ENCODE data around the gene MBOAT2.

MBOAT2 gene

DNA sequence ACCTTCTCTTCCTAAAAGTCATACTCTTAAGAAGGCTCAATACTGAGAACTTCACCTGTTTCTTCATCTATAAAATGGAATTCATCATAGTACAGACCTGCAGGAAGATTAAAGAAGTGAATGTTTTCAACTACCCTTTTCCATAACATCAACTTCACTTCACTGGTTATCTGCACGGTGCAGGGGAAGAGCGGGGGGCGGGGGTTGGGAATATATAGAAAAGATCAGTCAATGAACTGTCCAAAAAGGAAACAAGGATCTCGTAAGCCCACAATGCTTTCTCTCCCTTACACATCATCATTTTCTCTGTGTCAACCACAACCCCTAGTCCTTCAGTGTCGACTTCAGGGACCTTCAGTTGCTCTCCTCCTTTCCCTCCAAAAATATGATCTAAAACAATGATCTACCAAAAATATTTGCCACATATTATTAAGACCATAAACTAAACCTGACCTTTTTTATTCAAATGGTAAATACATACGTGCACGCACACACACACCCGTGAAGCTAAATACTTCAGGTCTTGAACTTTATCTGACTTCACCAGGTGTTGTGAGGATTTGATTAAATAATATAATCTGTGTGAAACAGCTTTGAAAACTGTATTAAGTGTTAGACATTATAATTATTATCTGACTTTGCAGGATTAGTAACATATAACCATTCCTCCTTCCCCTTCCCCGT is 4.9 kb downstream of the MBOAT2 start:
- Histone ChIP-seq H2AFZ (ENCODE audit: low read length) (no peak overlapping the region), H3K4ac (ENCODE audit: low read length) (no peak overlapping the region), H2BK15ac (ENCODE audit: low read length) (no peak overlapping the region), H3K9ac (ENCODE audit: low read depth, low read length, poor library complexity) (no peak overlapping the region), H3K4me1 (ENCODE audit: control insufficient read depth in 2 of 2, insufficient read depth in 1 of 2, low read depth in 1 of 2, low read length in 2 of 2) (peaks cover 6 to 9% of the 10 kb centered on the region in 2 donors), H2BK12ac (ENCODE audit: low read length) (no peak overlapping the region), H3K9me3 (replicated peaks in 1 of 2; ENCODE audit: control insufficient read depth in 2 of 2, insufficient read depth in 1 of 2, low read depth in 1 of 2, low read length in 2 of 2) (no peaks in the 10 kb centered on the region), H3K27ac (replicated peaks; ENCODE audit: low read length) (no peak overlapping the region), H3K23ac (ENCODE audit: low read depth, low read length, poor library complexity) (no peak overlapping the region), H3K18ac (ENCODE audit: low read length) (no peak overlapping the region), H3K14ac (ENCODE audit: low read length) (no peak overlapping the region), H4K8ac (ENCODE audit: low read depth, low read length) (no peak overlapping the region), H3K79me1 (ENCODE audit: low read depth, low read length) (peaks cover 5% of the 10 kb centered on the region), H2BK5ac (ENCODE audit: low read length) (no peak overlapping the region), H3K4me2 (ENCODE audit: insufficient read depth, low read length, poor library complexity, severe bottlenecking) (no peak overlapping the region), H3K36me3 (replicated peaks in 1 of 2; ENCODE audit: control insufficient read depth in 2 of 2, insufficient read depth in 2 of 2, low read length in 2 of 2) (no peaks in the 10 kb centered on the region), H2BK120ac (ENCODE audit: low read depth, low read length) (no peak overlapping the region), H4K91ac (ENCODE audit: low read depth, low read length, poor library complexity) (no peak overlapping the region), H3K27me3 (ENCODE audit: control insufficient read depth in 3 of 3, insufficient read depth in 3 of 3, low read depth in 1 of 3, low read length in 3 of 3) (no peaks in the 10 kb centered on the region), H3K4me3 (ENCODE audit: low read length in 2 of 2) (no peak overlapping the region), H2AK5ac (ENCODE audit: low read depth, low read length) (no peak overlapping the region)
- DNase-seq (ENCODE audit: low spot score): no peak
- no CpG with 5 or more reads among the region's 9 CpGs for WGBS, 2 donors (ENCODE audit: extremely low coverage in 2 of 2, insufficient read length in 2 of 2, insufficient replicate concordance in 1 of 2)

GRCh38 chr2:8997631-8998030 is 5.9 kb downstream of the MBOAT2 start:
- Histone ChIP-seq H3K18ac (ENCODE audit: low read length) (no peak overlapping the region), H3K9me3 (replicated peaks in 1 of 2; ENCODE audit: control insufficient read depth in 2 of 2, insufficient read depth in 1 of 2, low read depth in 1 of 2, low read length in 2 of 2) (no peaks in the 10 kb centered on the region), H2BK120ac (ENCODE audit: low read depth, low read length) (no peak overlapping the region), H3K4me1 (ENCODE audit: control insufficient read depth in 2 of 2, insufficient read depth in 1 of 2, low read depth in 1 of 2, low read length in 2 of 2) (peaks cover 6 to 9% of the 10 kb centered on the region in 2 donors), H3K4me2 (ENCODE audit: insufficient read depth, low read length, poor library complexity, severe bottlenecking) (no peak overlapping the region), H3K14ac (ENCODE audit: low read length) (no peak overlapping the region), H2BK5ac (ENCODE audit: low read length) (no peak overlapping the region), H3K4ac (ENCODE audit: low read length) (no peak overlapping the region), H2AK5ac (ENCODE audit: low read depth, low read length) (no peak overlapping the region), H2BK15ac (ENCODE audit: low read length) (no peak overlapping the region), H4K8ac (ENCODE audit: low read depth, low read length) (no peak overlapping the region), H3K36me3 (replicated peaks in 1 of 2; ENCODE audit: control insufficient read depth in 2 of 2, insufficient read depth in 2 of 2, low read length in 2 of 2) (no peaks in the 10 kb centered on the region), H3K79me1 (ENCODE audit: low read depth, low read length) (peaks cover 3% of the 10 kb centered on the region), H3K27ac (replicated peaks; ENCODE audit: low read length) (no peak overlapping the region), H2AFZ (ENCODE audit: low read length) (no peak overlapping the region), H4K91ac (ENCODE audit: low read depth, low read length, poor library complexity) (no peak overlapping the region), H3K23ac (ENCODE audit: low read depth, low read length, poor library complexity) (no peak overlapping the region), H3K27me3 (ENCODE audit: control insufficient read depth in 3 of 3, insufficient read depth in 3 of 3, low read depth in 1 of 3, low read length in 3 of 3) (no peaks in the 10 kb centered on the region), H3K4me3 (ENCODE audit: low read length in 2 of 2) (no peak overlapping the region), H3K9ac (ENCODE audit: low read depth, low read length, poor library complexity) (no peak overlapping the region), H2BK12ac (ENCODE audit: low read length) (no peak overlapping the region)
- no CpG with 5 or more reads among the region's 2 CpGs for WGBS, 2 donors (ENCODE audit: extremely low coverage in 2 of 2, insufficient read length in 2 of 2, insufficient replicate concordance in 1 of 2)
- no peak for DNase-seq (ENCODE audit: low spot score)

DNA sequence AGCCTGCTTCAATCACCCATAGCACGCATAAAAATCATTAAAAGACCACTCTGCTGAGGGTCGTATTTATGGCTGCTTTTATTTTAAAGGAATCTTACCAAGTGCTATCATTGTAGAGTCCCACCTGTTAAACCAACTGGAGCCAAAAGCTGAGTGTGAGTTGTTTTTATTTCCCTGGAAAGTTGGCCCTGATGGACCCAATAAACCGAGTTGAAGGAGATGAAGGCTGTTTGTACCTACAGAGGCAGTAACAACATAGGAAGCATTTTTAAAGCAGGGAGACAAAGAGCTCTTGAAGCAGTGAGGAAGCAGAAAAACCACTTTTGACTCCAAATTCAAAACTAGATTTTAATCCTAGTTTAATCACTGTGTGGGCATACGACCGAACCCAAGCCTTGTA is 6.4 kb downstream of the MBOAT2 start:
- no peak for DNase-seq (ENCODE audit: low spot score)
- no peak overlapping the region for H2BK120ac ChIP-seq (ENCODE audit: low read depth, low read length)
- no CpG with 5 or more reads among the region's 5 CpGs for WGBS, 2 donors (ENCODE audit: extremely low coverage in 2 of 2, insufficient read length in 2 of 2, insufficient replicate concordance in 1 of 2)

GRCh38 chr2:8996006-8996405 is 7.5 kb downstream of the MBOAT2 start:
- H3K4me2 ChIP-seq (ENCODE audit: insufficient read depth, low read length, poor library complexity, severe bottlenecking): no peak overlapping the region
- no peak overlapping the region for H3K23ac ChIP-seq (ENCODE audit: low read depth, low read length, poor library complexity)
- DNase-seq (ENCODE audit: low spot score): no peak
- no peak overlapping the region for H4K8ac ChIP-seq (ENCODE audit: low read depth, low read length)
- no peak overlapping the region for H2AK5ac ChIP-seq (ENCODE audit: low read depth, low read length)
- H2BK5ac ChIP-seq (ENCODE audit: low read length): no peak overlapping the region
- no peak overlapping the region for H4K91ac ChIP-seq (ENCODE audit: low read depth, low read length, poor library complexity)
- H2BK12ac ChIP-seq (ENCODE audit: low read length): no peak overlapping the region
- H3K4ac ChIP-seq (ENCODE audit: low read length): no peak overlapping the region
- no peak overlapping the region for H3K27ac ChIP-seq (replicated peaks; ENCODE audit: low read length)
- H3K27me3 ChIP-seq (ENCODE audit: control insufficient read depth in 3 of 3, insufficient read depth in 3 of 3, low read depth in 1 of 3, low read length in 3 of 3): no peaks in the 10 kb centered on the region
- no CpG with 5 or more reads among the region's 4 CpGs for WGBS, 2 donors (ENCODE audit: extremely low coverage in 2 of 2, insufficient read length in 2 of 2, insufficient replicate concordance in 1 of 2)
- H3K14ac ChIP-seq (ENCODE audit: low read length): no peak overlapping the region
- H3K9ac ChIP-seq (ENCODE audit: low read depth, low read length, poor library complexity): no peak overlapping the region
- H3K4me1 ChIP-seq (ENCODE audit: control insufficient read depth in 2 of 2, insufficient read depth in 1 of 2, low read depth in 1 of 2, low read length in 2 of 2): peaks cover 3 to 6% of the 10 kb centered on the region in 2 donors
- H3K4me3 ChIP-seq (ENCODE audit: low read length in 2 of 2): no peak overlapping the region
- no peak overlapping the region for H2BK120ac ChIP-seq (ENCODE audit: low read depth, low read length)
- H2AFZ ChIP-seq (ENCODE audit: low read length): no peak overlapping the region
- no peaks in the 10 kb centered on the region for H3K9me3 ChIP-seq (replicated peaks in 1 of 2; ENCODE audit: control insufficient read depth in 2 of 2, insufficient read depth in 1 of 2, low read depth in 1 of 2, low read length in 2 of 2)
- H3K18ac ChIP-seq (ENCODE audit: low read length): no peak overlapping the region
- no peaks in the 10 kb centered on the region for H3K36me3 ChIP-seq (replicated peaks in 1 of 2; ENCODE audit: control insufficient read depth in 2 of 2, insufficient read depth in 2 of 2, low read length in 2 of 2)
- peaks cover 2% of the 10 kb centered on the region for H3K79me1 ChIP-seq (ENCODE audit: low read depth, low read length)
- H2BK15ac ChIP-seq (ENCODE audit: low read length): no peak overlapping the region

More for the DNA sequence above, 6.4 kb downstream of the MBOAT2 start:
- Histone ChIP-seq H3K27ac (replicated peaks; ENCODE audit: low read length) (no peak overlapping the region), H3K4me2 (ENCODE audit: insufficient read depth, low read length, poor library complexity, severe bottlenecking) (no peak overlapping the region), H3K9me3 (replicated peaks in 1 of 2; ENCODE audit: control insufficient read depth in 2 of 2, insufficient read depth in 1 of 2, low read depth in 1 of 2, low read length in 2 of 2) (no peaks in the 10 kb centered on the region), H3K9ac (ENCODE audit: low read depth, low read length, poor library complexity) (no peak overlapping the region), H3K27me3 (ENCODE audit: control insufficient read depth in 3 of 3, insufficient read depth in 3 of 3, low read depth in 1 of 3, low read length in 3 of 3) (no peaks in the 10 kb centered on the region), H3K18ac (ENCODE audit: low read length) (no peak overlapping the region), H2BK5ac (ENCODE audit: low read length) (no peak overlapping the region), H2BK15ac (ENCODE audit: low read length) (no peak overlapping the region), H3K4ac (ENCODE audit: low read length) (no peak overlapping the region), H4K8ac (ENCODE audit: low read depth, low read length) (no peak overlapping the region), H3K79me1 (ENCODE audit: low read depth, low read length) (peaks cover 4% of the 10 kb centered on the region), H2BK12ac (ENCODE audit: low read length) (no peak overlapping the region), H4K91ac (ENCODE audit: low read depth, low read length, poor library complexity) (no peak overlapping the region), H3K23ac (ENCODE audit: low read depth, low read length, poor library complexity) (no peak overlapping the region), H3K4me3 (ENCODE audit: low read length in 2 of 2) (no peak overlapping the region), H3K4me1 (ENCODE audit: control insufficient read depth in 2 of 2, insufficient read depth in 1 of 2, low read depth in 1 of 2, low read length in 2 of 2) (peaks cover 6% of the 10 kb centered on the region in 2 donors), H2AK5ac (ENCODE audit: low read depth, low read length) (no peak overlapping the region), H3K36me3 (replicated peaks in 1 of 2; ENCODE audit: control insufficient read depth in 2 of 2, insufficient read depth in 2 of 2, low read length in 2 of 2) (no peaks in the 10 kb centered on the region), H2AFZ (ENCODE audit: low read length) (no peak overlapping the region), H3K14ac (ENCODE audit: low read length) (no peak overlapping the region)

All from neuronal stem cell (in vitro differentiated cells).